Medulla oblongata (tissue), 1 donor: ENCODE results near the gene ZNF579.
"Not testable (repeated sequence)": the region's sequence is repeated elsewhere in the genome, so short reads cannot be mapped to it uniquely, and the experiment has no call there.

Experiments
- DNase-seq: peaks from one replicate; pipeline ENCODE4 v3.0.0-alpha.2; 2015; ENCODE audit errors: extremely low spot score

ZNF579 gene

DNA sequence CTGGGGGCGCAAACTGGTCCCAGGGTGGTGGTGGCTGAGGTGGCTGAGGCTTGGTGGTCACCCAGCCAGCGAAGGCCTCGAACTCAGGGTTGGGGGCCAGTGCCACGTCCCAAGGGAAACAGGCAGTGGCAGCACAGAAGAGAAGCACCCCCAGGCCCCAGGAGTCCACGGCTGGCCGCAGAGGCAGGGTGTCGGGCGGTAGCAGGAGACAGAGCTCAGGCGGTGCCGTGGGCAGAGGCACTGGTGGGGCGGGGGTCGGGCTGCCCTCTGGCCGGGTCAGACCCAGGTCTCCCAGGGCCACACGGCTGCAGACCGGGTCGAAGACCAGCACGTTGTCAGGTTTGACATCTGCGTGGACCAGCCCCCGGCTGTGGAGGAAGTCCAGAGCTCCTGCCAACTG, 39.6 kb downstream of the ZNF579 start:
- DNase-seq: no peak

DNA sequence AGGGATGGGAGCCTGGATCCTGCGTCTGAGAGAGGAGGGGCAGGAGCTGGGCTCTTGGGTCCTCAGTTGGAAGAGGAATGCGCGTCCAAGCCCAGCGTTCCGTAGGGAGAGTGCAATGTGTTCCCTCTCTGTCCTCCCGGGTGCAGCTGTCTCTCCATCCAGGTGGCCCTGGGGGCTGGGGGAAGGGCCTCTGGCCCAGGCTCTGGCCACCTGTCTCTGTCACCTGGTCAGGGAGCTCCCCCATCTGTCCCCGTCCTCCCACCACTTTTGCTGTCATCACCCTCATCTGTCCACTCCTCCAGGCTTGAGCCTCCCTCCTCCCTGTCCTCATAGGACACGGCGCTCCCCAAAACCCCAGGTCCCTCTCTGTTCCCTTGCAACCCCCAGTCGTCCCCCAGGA, 40.0 kb downstream of the ZNF579 start:
- DNase-seq: no peak

DNA sequence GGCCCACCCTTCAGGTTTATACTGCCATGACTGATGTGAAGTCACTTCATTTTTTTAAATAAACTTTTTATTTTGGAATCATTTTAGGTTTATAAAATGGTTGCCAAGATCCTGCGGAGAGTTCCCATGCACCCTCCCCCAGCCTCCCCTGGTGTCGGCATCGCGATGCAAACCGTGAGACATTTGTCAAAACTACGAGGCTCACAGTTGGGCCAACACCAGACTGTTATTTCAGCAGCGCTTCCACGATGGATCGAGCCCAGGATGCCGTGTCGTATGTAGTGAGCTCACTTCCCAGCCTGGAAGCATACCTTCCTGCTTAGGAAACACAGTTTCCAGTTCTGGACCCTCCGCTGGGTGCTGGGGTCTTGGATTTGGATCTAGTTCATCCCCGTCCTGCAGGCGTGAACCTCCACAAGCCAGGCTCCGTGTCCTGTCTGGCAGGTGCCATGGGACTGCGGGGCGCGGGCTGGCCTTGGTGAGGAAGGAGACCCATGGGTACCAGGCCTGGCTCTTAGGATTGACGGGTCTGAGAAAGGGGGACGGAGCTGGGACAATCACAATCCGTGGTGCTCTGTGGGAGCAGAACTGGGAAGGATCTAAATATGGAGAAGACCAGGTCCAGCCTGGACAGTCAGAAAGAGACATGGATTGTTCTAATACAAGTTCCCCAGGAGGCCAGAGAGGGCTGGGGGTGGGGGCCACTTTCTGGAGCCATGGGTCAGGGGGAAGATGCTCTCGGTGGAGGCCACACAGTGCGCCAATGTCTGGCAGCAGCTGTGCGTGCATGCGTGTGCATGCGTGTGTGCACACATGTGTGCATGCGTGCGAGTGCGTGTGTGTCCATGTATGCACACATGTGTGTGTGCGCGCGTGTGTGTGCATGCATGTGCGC, 41.3 kb downstream of the ZNF579 start:
- DNase-seq: no peak

DNA sequence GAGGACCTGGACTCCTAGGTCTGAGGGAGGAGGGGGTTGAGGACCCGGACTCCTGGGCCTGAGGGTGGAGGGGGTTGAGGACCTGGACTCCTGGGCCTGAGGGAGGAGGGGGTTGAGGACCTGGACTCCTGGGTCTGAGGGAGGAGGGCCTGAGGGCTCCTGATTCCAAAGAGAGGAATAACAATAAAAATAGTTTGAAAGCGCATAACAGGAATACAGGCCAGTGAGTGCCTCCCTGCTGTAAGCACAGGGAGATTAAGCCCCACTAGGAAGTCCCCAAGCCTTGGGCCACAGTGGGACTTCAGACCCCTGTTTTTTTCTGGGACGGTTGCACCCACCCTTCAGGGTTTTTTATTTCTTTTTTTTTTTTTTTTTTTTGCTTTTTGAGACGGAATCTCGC, 42.5 kb downstream of the ZNF579 start:
- DNase-seq: no peak

DNA sequence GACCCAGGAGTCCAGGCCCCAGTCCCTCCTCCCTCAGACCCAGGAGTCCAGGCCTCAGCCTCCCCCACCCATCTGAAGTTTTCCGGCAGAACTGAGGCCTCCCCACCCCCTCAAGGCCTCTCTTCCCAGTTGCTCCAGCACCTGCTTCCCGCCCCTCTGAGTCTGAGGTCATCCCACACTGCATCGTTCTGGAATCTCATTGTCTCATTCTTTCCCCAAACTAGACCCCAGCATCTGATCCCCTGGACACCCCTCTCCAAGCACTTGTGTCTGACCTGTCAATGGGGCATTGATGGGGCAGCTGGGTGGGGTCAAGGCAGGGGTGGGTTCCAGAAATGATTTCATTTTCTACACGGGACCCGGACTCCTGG, 42.9 kb downstream of the ZNF579 start:
- no peak for DNase-seq

DNA sequence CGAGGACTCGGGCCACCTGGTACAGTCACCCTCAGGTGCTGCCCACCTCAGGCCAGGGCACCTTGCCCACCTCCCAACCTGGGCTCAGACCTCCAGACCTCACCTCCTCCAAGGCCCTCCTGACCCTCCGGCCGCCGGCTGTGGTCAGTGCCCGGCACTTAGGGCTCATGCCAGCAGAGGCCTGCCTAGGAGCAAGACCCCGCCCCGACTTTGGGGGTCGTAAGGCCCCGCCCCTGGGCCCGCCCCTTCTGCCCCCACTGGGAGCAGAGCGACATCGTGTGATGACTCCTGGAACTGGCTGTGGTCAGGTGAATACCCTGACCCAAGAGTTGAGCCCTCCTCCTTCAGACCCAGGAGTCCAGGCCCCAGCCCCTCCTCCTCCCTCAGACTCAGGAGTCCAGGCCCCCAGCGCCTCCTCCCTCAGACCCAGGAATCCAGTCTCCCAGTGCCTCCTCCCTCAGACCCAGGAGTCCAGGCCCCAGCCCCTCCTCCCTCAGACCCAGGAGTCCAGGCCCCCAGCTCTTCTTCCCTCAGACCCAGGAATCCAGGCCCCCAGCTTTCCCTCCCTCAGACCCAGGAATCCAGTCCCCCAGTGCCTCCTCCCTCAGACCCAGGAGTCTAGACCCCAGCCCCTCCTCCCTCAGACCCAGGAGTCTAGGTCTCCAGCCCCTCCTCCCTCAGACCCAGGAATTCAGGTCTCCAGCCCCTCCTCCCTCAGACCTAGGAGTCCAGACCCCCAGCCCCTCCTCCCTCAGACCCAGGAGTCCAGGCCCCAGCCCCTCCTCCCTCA, 43.5 kb downstream of the ZNF579 start, which contains the start of gene SBK2:
Gene SBK2 (minus strand): TSS at position 183 of the 790 bp plus-strand sequence. CDS start 839 bp downstream, outside the sequence.
- DNase-seq: no peak

DNA sequence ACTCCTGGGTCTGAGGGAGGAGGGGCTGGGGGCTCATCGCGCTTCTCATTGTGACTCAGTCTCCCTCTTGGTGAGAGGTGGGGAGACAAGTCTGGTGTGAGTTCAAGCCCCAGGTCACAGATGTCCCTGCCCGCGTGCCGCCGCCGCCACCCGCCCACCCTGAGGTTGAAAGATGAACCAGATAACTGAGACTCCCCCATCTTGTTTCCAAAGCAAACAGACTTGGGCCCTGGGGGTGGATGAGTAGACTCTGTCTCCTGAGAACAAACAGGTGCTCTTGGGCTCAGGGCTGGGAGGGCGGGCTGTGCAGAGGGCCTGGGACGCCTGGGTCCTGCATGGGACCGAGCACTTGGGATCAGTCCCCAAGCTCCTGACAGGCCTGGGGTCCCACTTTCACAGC, 44.3 kb downstream of the ZNF579 start:
- DNase-seq: no peak

DNA sequence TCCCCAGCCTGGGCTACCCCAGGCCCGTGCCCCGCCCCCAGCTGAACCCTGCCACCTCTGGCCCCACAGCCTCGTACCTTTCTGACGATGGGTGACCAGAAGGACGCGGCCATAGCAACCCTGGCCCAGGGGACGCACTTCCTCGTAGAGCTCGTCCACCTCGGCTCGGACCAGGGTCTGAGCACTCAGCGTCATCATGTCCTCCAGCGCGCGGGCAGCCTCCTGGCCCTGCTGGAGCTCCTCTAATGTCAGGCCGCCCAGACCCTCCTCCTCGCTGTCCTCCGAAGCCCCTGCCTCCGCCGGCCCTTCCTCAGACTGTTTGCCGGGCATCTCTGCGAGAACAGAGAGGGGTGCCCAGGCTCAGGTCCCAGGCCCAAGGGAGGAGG, 44.7 kb downstream of the ZNF579 start:
- no peak for DNase-seq

DNA sequence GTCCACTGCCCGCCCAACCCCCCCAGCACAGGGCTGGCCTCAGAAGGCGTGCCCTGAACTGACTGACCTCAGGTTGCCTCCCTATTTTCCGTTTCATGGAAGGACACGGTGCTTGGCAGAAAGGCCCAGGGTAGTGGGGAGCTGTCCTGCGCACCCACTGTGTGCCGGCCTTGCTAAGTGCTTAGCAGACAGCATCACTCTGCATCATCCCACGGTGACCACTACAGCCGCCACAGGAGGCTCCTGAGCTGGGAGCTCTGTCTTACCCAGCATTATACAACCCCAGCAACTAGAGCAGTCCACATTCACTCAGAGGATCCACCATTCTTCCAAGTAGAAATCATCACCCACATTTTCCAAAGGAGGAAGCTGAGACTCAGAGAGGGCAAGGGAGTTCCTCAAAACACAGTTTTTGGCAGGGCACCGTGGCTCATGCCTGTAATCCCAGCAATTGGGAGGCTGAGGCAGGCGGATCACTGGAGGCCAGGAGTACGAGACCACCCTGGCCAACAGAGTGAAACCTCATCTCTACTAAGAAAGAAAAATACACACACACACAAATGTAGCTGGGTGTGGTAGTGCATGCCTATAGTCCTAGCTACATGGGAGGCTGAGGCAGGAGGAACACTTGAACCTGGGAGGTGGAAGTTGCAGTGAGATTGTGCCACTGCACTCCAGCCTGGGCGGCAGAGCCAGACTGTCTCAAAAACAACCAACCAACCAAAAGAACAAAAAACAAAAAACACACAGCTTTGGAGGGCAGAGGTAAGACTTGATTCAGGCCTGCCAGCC, 45.3 kb downstream of the ZNF579 start:
- DNase-seq: no peak

DNA sequence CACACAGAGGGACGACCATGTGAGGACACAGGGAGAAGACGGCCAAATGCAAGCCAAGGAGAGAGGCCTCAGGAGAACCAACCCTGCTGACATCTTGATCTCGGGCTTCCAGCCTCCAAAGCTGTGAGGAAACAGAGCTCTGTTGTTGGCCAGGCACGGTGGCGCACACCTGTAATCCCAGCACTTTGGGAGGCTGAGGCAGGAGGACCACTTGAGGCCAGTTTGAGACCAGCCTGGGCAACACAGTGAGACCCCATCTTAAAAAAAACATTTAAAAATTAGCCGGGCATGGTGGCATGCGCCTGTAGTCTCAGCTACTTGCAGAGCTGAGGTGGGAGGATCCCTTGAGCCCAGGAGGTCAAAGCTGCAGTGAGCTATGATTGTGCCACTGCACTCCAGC, 46.4 kb downstream of the ZNF579 start:
- not testable (repeated sequence) for DNase-seq

DNA sequence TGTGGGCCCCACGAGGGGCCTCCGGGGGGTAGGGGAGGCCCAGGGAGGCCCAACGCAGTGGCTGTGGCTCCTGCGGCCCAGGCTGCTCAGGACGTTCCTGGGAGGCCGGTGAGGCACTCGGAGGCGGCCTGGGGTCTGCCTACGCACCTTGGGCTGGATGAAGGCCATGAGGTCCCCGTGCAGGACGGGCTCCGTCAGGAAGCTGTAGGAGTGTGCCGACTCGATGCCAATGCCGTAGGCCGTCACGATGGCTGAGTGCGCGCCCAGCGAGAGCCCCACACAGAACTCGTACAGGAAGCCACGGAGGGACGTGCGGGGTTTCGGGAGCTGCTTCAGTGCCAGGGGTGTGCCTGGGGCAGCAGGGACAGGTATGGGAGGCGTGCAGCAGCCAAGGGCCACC, 49.7 kb downstream of the ZNF579 start:
- no peak for DNase-seq

DNA sequence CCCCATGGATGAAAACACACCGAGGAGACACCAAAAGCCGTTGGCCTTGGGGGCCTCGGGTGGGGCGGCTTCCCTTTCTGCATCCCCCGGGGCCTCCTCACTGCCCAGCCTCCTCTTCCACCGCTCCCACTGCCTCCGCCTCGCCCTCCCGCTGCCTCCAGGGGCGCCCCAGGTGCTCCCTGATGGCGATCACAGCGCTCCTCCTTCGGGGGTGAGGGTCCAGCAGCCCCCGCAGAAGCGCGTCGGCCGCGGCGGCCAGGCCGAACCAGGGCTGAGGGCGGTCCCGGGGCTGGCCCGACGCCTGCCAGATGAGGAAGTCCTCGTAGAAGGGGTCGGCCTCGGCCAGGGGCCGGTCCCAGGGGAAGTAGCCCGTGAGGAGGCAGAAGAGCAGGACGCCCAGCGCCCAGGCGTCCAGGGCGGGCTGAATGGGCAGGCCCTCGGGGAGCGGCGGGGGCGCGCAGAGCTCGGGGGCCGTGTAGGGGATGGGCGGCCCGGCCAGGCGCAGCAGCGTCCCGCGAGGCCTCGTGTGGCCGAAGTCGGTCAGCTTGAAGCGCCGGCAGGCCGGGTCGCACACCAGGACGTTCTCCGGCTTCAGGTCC, 50.9 kb downstream of the ZNF579 start:
- no peak for DNase-seq

DNA sequence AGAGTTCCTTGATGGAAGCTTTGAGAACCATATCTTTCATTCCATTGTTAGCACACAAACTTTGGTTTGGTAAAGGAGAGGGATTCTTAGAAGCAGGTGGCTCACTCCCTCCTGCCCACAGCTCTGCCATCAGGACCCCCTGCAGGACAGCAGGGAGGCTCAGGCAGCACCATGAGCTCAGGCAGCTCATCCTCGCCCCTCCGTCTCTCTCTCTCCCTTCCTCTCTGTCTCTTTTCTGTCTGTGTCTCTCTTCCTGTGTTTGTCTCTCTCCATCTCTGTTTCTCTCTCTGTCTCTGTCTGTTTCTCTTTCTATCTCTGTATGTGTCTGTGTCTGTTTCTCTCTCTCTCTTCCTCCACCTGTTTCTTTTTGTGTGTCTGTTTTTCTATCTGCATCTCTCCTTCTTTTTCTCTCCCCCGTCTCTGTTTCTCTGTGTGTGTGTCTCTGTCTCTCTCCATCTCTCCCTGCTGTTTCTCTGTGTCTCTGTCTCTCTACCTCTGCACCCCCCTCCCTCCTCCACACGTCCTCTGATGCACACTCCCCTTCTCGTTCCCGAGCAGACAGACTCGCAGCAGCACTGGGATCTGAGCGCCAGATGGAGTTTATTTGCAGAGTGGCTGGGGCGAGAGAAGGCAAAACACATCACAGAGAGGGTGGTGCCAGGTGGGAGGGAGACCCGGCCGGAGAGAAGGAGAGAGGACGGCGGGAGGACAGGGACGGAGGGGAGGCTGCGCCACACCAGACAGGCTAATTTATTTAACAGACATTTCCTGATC, 52.4 kb downstream of the ZNF579 start:
- DNase-seq: no peak

DNA sequence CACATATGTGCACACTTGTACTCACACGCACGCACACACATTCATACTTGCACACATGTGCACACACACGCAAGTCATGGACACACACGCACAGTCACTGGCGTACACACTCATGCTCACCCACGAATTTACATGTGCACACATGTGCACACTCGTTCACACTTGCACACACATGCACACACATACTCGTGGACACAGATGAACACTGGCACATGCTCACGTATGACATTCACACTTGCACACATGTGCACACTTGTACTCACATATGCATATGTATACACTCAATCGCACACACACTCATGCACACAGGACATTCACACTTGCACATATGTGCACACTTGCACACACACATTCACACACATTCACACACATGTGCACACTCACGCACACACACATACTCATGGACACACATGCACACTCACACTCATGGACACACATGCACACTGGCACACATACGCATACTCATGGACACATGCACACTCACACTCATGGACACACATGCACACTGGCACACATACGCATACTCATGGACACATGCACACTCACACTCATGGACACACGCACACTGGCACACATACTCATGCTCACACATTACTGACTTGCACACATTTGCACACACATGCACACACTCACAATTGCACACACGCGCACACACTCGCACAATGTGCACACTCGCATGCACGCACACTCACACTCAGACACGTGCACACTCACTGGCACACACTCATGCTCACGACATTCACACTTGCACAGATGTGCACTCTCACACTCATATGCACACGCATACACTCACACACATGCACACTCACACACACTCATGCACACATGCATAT, 53.2 kb downstream of the ZNF579 start:
- no peak for DNase-seq
